Upper lobe of right lung (tissue), 1 donor: Measurements from ENCODE around the gene CACNB2. TPM values are rescaled to one million over a fixed set of nuclear protein-coding genes. Genes with fewer than 3 reads are reported as not detected.
A peak's percentile ranks its signal among the peaks of the same experiment; 100 is the strongest.

Experiments
- ATAC-seq: fragments of 200-7000 bp; cut with Tn5 transposase; one replicate; pipeline ENCODE4 v1.9.1; 2020; ENCODE audit warnings: mild to moderate bottlenecking, moderate library complexity
- DNase-seq: peaks from one replicate; pipeline ENCODE4 v3.0.0-alpha.2; 2020
- H3K27ac ChIP-seq: fragments of 200-600 bp; one replicate; pipeline ENCODE4 v1.8.0; 2022
- H3K27me3 ChIP-seq: fragments of 200-600 bp; one replicate; pipeline ENCODE4 v1.8.0; 2022; ENCODE audit warnings: mild to moderate bottlenecking
- H3K36me3 ChIP-seq: fragments of 200-600 bp; one replicate; pipeline ENCODE4 v1.8.0; 2022
- H3K4me1 ChIP-seq: fragments of 200-600 bp; one replicate; pipeline ENCODE4 v1.8.0; 2022
- H3K4me3 ChIP-seq: fragments of 200-600 bp; one replicate; pipeline ENCODE4 v1.8.0; 2022; ENCODE audit warnings: mild to moderate bottlenecking
- H3K9me3 ChIP-seq: fragments of 200-600 bp; one replicate; pipeline ENCODE4 v1.8.0; 2022
- CTCF ChIP-seq: fragments of 200-600 bp; IDR thresholded peaks from one replicate; pipeline ENCODE4 v1.8.0; 2022; ENCODE audit warnings: antibody characterized with exemption
- intact Hi-C: fragments of 100-400 bp; cut with DNase I; formaldehyde crosslinking; loops from one replicate; pipeline ENCODE4 v1.11.0; 2022
- total RNA-seq: library from RNA; stranded (reverse); fragmentation: NEBNext Ultra II Directional; extraction: Animal tissue kit (Norgen Biotek cat#: 25700); gene quantifications from one replicate; pipeline ENCODE4 v1.2.1, GENCODE V29; 2021
- donor health status: DM: no; HTN: yes; CAD: no; lungs with severe emphysema.

CACNB2 gene
- total RNA-seq, 1 donor from 2014 or later: 4.2 TPM

- H3K36me3 ChIP-seq: no peaks in the 10 kb centered on the region
- no peaks in the 10 kb centered on the region for H3K9me3 ChIP-seq
- TF ChIP-seq CTCF: no peak
- no peaks in the 10 kb centered on the region for H3K27me3 ChIP-seq
- H3K4me1 ChIP-seq: no peaks in the 10 kb centered on the region
- intact Hi-C loops: no loop called here
- H3K27ac ChIP-seq: no peak overlapping the region
- DNase-seq: no peak
- no peak for ATAC-seq
- no peak overlapping the region for H3K4me3 ChIP-seq
Observed at GRCh38 chr10:18423058-18423637, 282.9 kb downstream of the CACNB2 start.

GRCh38 chr10:18424200-18424599, 284.0 kb downstream of the CACNB2 start:
- no peak for TF ChIP-seq CTCF
- Histone ChIP-seq H3K4me1 (no peaks in the 10 kb centered on the region), H3K27me3 (no peaks in the 10 kb centered on the region), H3K4me3 (no peak overlapping the region), H3K9me3 (no peaks in the 10 kb centered on the region), H3K36me3 (no peaks in the 10 kb centered on the region), H3K27ac (no peak overlapping the region)
- DNase-seq: no peak
- ATAC-seq: no peak
- intact Hi-C loops: no loop called here

- DNase-seq: no peak
- Histone ChIP-seq H3K4me1 (no peaks in the 10 kb centered on the region), H3K36me3 (no peaks in the 10 kb centered on the region), H3K4me3 (no peak overlapping the region), H3K27me3 (no peaks in the 10 kb centered on the region), H3K27ac (no peak overlapping the region), H3K9me3 (no peaks in the 10 kb centered on the region)
- ATAC-seq: peak; percentile 39
- TF ChIP-seq CTCF: no peak
- intact Hi-C loops: no loop called here
Observed at GRCh38 chr10:18429335-18429734, 289.1 kb downstream of the CACNB2 start.

GRCh38 chr10:18436902-18437301, 296.7 kb downstream of the CACNB2 start:
- TF ChIP-seq CTCF: no peak
- Histone ChIP-seq H3K4me1 (no peaks in the 10 kb centered on the region), H3K9me3 (no peaks in the 10 kb centered on the region), H3K4me3 (no peak overlapping the region), H3K27ac (no peak overlapping the region), H3K36me3 (no peaks in the 10 kb centered on the region), H3K27me3 (no peaks in the 10 kb centered on the region)
- DNase-seq (no peak), ATAC-seq (no peak)
- intact Hi-C loops: no loop called here

- intact Hi-C loops: no loop called here
- Histone ChIP-seq H3K36me3 (no peaks in the 10 kb centered on the region), H3K27me3 (no peaks in the 10 kb centered on the region), H3K4me1 (no peaks in the 10 kb centered on the region), H3K4me3 (no peak overlapping the region), H3K9me3 (no peaks in the 10 kb centered on the region), H3K27ac (no peak overlapping the region)
- no peak for TF ChIP-seq CTCF
- no peak for ATAC-seq
- no peak for DNase-seq
Observed at GRCh38 chr10:18437486-18437885, 297.3 kb downstream of the CACNB2 start.
